GM19467 (cell line): Measurements from ENCODE around the gene SLC16A3.
"Not testable (repeated sequence)": the region's sequence is repeated elsewhere in the genome, so short reads cannot be mapped to it uniquely, and the experiment has no call there.

ENCODE experiments used
- ATAC-seq: cut with Tn5 transposase; IDR thresholded peaks from one replicate; pipeline ENCODE4 v1.9.1; 2021; ENCODE audit warnings: mild to moderate bottlenecking, moderate library complexity; ENCODE audit not compliant: unreplicated experiment

Gene SLC16A3

GRCh38 chr17:82203920-82204319 is 24.9 kb upstream of the SLC16A3 start:
- no peak for ATAC-seq

DNA sequence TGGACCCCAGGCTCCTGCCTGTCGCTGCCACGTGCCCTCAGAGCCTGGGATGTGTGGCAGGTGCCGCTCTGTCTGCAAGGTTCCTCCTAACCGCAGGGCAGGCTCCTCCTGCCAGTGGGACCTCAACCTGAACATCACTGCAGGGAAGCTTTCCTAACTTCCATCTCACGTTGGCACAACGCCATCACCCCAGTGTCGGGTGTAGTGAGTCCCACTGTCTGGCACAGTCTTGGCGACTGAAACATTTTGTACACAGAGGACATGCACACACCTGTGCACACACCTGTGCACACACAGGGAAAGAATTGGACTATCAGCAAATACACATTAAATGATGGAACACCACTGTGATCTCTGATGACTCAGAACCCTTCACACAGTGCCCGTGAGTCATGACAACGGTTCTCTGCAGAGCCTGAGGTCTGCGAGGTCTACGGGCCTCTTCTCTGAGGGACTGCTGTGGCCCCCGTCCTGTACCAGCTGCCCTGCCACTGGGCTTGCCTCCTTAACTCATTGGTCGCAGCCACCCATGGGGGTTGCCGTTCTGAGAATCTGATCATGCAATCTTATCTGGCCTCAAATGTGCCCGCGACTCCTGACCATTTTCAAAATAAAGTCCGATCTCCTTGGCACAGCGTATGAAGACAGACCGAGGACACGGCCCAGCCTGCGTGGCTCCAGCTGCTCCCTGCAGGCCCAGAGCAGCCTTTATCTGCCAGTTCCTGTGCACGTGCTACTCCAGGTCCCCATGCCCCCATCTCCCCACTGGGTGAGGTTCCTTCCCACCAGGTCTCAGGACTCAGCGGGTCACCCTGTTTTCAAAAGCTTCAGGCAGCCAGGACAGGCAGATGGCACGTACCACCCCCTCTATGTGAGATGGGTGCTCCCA is 23.8 kb upstream of the SLC16A3 start:
- ATAC-seq, result no peak

- ATAC-seq, result no peak
These were observed 22.9 kb upstream of the SLC16A3 start for GRCh38 chr17:82205720-82206508.

DNA sequence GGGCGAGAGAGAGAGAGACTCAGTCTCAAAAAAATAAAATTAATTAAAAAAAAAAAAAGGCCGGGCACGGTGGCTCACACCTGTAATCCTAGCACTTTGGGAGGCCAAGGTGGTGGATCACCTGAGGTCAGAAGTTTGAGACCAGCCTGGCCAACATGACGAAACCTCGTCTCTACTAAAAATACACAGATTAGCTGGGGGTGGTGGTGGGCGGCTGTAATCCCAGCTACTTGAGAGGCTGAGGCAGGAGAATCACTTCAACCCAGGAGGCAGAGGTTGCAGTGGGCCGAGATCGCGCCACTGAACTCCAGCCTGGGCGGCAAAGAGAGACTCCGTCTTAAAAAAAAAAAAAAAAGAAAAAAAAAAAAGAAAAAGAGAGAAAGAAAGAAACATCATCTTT is 18.2 kb upstream of the SLC16A3 start:
- not testable (repeated sequence) for ATAC-seq

- no peak for ATAC-seq
These were observed 16.3 kb upstream of the SLC16A3 start, which contains the start of gene CCDC57 for GRCh38 chr17:82212331-82213250. CCDC57 (minus strand) TSS chr17:82212842; CDS start chr17:82201944, 10,898 bp downstream.

DNA sequence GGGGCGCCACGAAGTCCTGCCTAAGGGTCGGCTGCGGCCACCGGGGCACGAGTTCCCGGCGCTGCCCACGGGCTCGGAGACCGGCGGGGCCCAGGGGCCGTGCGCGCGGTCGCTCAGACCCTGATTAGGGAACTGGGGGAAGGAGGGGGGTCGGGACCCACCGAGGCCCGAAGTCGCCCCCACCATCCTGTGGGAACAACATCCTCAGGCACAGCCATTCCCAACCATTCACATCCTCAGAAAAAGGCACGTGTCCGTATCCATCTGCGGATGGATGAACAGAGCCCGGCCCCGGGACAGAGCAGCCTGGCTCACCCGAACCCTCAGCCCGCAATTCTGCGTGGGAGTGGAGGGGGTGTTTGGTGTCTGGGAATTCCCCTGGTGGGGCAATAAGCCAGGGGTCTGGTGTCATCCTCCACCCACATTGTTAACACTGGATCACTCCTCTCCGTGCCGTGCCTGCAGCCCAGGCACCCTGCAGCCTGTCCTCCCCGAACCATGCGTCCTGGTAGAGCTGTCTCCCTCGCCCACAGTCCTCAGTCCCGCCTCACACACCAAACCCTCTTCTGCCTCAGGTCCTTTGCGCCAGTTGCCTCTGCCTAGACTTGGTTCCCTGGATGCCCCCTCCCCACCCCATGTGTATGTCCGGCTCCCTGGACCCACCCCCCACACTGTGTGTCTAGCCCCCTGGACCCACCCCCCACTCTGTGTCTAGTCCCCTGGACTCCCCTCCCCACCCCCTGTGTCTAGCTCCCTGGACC is 15.4 kb upstream of the SLC16A3 start:
- ATAC-seq, result no peak

GRCh38 chr17:82214012-82214628 is 14.7 kb upstream of the SLC16A3 start:
- no peak for ATAC-seq

DNA sequence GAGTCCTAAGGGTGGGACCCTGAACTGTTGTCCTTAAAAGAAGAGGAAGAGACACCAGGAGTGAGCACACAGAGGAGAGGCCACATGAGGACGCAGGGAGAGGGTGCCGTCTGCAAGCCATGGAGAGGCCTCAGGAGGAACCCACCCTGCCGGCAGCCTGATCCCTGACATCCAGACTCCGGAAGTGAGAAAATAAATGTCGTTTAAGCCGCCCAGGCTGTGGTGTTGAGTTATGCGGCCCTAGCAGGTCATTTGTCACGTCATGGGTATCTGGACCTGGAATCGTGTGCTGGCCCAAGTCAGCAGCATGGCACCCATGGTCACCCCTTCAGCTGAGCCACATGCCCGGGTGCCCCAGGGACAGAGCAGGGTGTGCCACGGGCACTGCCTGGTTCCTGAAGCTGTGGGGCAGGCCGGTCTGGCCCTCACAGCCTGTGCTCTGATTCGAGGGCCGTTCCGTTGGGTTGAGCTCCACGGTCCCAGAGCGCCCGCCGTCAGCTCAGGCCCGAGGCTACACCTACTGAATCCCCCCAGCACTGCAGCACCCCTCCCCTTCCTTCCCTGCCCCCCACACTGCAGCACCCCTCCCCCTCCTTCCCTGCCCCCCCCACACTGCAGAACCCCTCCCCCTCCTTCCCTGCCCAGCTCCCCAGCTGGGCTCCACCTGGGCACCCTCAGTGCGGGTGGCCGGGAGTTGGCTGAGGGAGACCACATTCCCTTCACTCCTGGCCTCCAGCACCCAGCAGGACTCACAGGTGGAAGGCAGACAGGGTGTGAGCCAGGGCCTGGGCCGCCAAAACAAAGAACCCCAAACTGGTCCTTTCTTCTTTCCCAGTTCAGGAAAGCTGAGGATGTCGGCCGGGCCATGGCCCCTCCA is 13.5 kb upstream of the SLC16A3 start:
- ATAC-seq, result no peak

DNA sequence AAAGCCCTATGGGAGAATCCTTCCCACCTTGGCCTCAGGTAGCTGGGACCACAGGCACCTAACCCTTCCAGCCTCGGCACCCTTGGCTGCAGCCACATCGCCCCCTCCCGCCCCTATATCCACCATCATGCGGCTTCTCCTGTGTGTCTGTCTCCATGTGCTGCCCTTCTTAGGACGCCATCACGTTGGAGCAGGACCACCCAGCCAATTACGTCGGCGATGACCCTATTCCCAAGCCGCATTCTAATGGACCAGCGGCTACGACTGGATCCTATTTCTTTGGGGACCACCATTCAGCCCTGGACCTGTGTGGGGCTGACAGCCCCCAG is 12.9 kb upstream of the SLC16A3 start:
- no peak for ATAC-seq

GRCh38 chr17:82216301-82217119 is 12.3 kb upstream of the SLC16A3 start:
- peak; percentile 46 for ATAC-seq

DNA sequence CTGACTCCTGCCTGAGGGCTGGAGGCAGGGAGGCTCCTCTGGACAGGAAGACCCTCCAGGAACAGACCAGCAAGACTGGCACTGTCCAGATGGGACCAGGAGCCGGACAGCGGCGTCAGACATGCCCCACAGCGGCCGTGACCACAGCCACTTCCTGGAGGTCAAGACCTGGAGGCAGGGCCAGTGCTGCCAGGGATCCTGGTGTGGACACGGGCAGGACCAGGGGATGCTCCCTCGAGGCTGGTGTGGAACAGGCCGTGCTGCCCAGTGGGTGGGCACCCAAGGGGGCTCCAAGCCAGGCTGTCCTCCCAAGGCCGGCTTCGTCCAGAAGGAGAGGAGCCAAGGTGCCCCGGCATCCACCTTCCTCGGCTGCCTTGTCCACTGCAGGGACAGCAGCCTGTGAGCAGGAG is 11.7 kb upstream of the SLC16A3 start:
- no peak for ATAC-seq

GRCh38 chr17:82217530-82218204 is 11.2 kb upstream of the SLC16A3 start:
- ATAC-seq, result no peak

GRCh38 chr17:82218349-82219075 is 10.3 kb upstream of the SLC16A3 start:
- no peak for ATAC-seq

GRCh38 chr17:82219083-82219482 is 9.8 kb upstream of the SLC16A3 start:
- no peak for ATAC-seq

DNA sequence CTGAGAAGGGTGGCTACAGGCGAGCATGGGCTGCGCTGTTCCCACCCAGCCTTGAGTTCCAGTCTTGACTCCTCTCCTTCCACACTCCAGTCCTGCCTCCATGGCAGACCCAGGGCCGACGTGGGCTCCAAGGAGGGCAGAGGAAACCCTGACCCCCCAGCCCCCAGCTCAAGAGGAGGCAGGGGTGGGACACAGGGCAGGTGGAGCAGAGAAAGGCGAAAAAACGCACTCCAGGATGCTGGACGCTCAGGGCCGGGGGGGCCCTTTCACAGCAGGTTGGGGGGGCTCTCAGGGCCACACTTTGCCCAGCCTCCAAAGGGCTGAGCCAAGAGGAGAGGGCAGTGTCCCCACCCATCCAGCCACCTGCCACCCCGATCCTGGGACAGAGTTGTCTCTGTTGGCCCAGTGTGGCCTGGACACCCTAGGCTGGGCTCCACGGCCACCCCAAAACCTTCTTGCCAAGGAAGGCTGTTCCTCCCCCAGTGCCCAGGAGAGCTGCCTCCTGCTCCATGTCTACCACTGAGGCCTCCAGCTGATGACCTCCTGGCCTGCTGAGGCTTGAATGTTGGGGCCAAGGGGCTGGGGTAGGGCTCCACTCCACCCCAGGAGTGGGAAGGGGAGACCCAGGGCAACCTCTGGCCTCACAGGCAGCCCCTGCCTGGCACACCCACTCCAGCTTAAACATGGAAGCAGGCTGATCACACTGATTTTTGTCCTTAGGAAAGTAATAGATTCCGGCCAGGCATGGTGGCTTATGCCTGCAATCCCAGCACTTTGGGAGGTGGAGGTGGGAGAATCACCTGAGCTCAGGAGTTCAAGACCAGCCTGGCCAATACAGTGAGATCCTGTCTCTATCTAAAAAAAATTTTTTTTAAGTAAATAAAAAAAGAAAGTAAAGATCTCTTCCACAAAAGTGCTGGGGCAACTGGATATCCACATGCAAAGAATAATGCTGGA is 8.8 kb upstream of the SLC16A3 start:
- no peak for ATAC-seq
